ENCODE measurements around the gene GNG12. TPM values are rescaled to one million over a fixed set of nuclear protein-coding genes. Genes with fewer than 3 reads are reported as not detected.

The GNG12 gene
- total RNA-seq, 1 experiment from 2014 or later, result 70.0 TPM

GRCh38 chr1:67717876-67718275 lies 115.4 kb downstream of the GNG12 start:
- H3K36me3 ChIP-seq (ENCODE audit: control insufficient read depth, insufficient read depth, low read length), result no peaks in the 10 kb centered on the region
- CTCF ChIA-PET, result no interaction called here
- DNase-seq (ENCODE audit: low read depth, low spot score) (no peak), ATAC-seq (no peak; the same call in 1 of the 2 replicates)
- H3K27me3 ChIP-seq (ENCODE audit: control insufficient read depth, insufficient read depth, low read length), result no peaks in the 10 kb centered on the region
- no peaks in the 10 kb centered on the region for H3K9me3 ChIP-seq (ENCODE audit: control insufficient read depth, insufficient read depth, low read depth, low read length)
- POLR2A ChIA-PET, result interaction anchor here (0.6 kb wide), 1 partner anchor 336 kb away, joined by 5 read pairs; no protein-coding TSS in a partner anchor
- BruUV-seq (replicated peaks), result no TSS peak
- no peak overlapping the region for H3K4me3 ChIP-seq (ENCODE audit: low read depth in 2 of 2, low read length in 2 of 2)
- peaks cover 31% of the 10 kb centered on the region for H3K4me1 ChIP-seq (ENCODE audit: control insufficient read depth, insufficient read depth, low read length)
- intact Hi-C loops (cut with micrococcal nuclease; ENCODE audit: unreplicated experiment), result no loop called here
- no peak for TF ChIP-seq SIN3A (IDR thresholded peaks at IDR 0.05; ENCODE audit: borderline replicate concordance, insufficient read depth, low read depth, low read length)
- TF ChIP-seq, protein P1, sequence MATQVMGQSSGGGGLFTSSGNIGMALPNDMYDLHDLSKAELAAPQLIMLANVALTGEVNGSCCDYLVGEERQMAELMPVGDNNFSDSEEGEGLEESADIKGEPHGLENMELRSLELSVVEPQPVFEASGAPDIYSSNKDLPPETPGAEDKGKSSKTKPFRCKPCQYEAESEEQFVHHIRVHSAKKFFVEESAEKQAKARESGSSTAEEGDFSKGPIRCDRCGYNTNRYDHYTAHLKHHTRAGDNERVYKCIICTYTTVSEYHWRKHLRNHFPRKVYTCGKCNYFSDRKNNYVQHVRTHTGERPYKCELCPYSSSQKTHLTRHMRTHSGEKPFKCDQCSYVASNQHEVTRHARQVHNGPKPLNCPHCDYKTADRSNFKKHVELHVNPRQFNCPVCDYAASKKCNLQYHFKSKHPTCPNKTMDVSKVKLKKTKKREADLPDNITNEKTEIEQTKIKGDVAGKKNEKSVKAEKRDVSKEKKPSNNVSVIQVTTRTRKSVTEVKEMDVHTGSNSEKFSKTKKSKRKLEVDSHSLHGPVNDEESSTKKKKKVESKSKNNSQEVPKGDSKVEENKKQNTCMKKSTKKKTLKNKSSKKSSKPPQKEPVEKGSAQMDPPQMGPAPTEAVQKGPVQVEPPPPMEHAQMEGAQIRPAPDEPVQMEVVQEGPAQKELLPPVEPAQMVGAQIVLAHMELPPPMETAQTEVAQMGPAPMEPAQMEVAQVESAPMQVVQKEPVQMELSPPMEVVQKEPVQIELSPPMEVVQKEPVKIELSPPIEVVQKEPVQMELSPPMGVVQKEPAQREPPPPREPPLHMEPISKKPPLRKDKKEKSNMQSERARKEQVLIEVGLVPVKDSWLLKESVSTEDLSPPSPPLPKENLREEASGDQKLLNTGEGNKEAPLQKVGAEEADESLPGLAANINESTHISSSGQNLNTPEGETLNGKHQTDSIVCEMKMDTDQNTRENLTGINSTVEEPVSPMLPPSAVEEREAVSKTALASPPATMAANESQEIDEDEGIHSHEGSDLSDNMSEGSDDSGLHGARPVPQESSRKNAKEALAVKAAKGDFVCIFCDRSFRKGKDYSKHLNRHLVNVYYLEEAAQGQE (IDR thresholded peaks at IDR 0.05; ENCODE audit: insufficient read depth in 1 of 2, low read depth in 2 of 2, low read length in 1 of 2), result no peak
- no peak for TF ChIP-seq POLR2AphosphoS5 (IDR thresholded peaks at IDR 0.05; ENCODE audit: low read depth, low read length)
- no peak for TF ChIP-seq TCF7L2 (IDR thresholded peaks at IDR 0.05; ENCODE audit: low read depth, low read length)
- TF ChIP-seq CTCF (IDR thresholded peaks at IDR 0.05), result no peak
- 0 out of 2 replicates have a peak overlapping the region, but pooled peaks have one; percentile 40 for H3K27ac ChIP-seq (ENCODE audit: low read length)
- in situ Hi-C loops (cut with HindIII; ENCODE audit: low pct_unique_long_range_greater_than_20kb, low sequenced_read_pairs), result no loop called here

- POLR2A ChIA-PET, result no interaction called here
- Histone ChIP-seq H3K4me1 (ENCODE audit: control insufficient read depth, insufficient read depth, low read length) (peaks cover 35% of the 10 kb centered on the region), H3K36me3 (ENCODE audit: control insufficient read depth, insufficient read depth, low read length) (no peaks in the 10 kb centered on the region), H3K27me3 (ENCODE audit: control insufficient read depth, insufficient read depth, low read length) (no peaks in the 10 kb centered on the region), H3K4me3 (ENCODE audit: low read depth in 2 of 2, low read length in 2 of 2) (no peak overlapping the region), H3K9me3 (ENCODE audit: control insufficient read depth, insufficient read depth, low read depth, low read length) (no peaks in the 10 kb centered on the region), H3K27ac (ENCODE audit: low read length) (peak overlapping the region; percentile 14; the same call in 1 of the 2 replicates)
- in situ Hi-C loops (cut with HindIII; ENCODE audit: low pct_unique_long_range_greater_than_20kb, low sequenced_read_pairs) (no loop called here), intact Hi-C loops (cut with micrococcal nuclease; ENCODE audit: unreplicated experiment) (no loop called here)
- TF ChIP-seq POLR2AphosphoS5 (IDR thresholded peaks at IDR 0.05; ENCODE audit: low read depth, low read length), result no peak
- TF ChIP-seq CTCF (IDR thresholded peaks at IDR 0.05), result no peak
- TF ChIP-seq, protein P1 (IDR thresholded peaks at IDR 0.05; ENCODE audit: insufficient read depth in 1 of 2, low read depth in 2 of 2, low read length in 1 of 2), result no peak
- no peak for TF ChIP-seq TCF7L2 (IDR thresholded peaks at IDR 0.05; ENCODE audit: low read depth, low read length)
- TF ChIP-seq SIN3A (IDR thresholded peaks at IDR 0.05; ENCODE audit: borderline replicate concordance, insufficient read depth, low read depth, low read length), result no peak
- ATAC-seq (no peak), DNase-seq (ENCODE audit: low read depth, low spot score) (no peak)
- CTCF ChIA-PET, result no interaction called here
- no TSS peak for BruUV-seq (replicated peaks)
Measured at GRCh38 chr1:67716800-67717199, 116.5 kb downstream of the GNG12 start.

All from Panc1 (cell line).